ENCODE measurements around the gene SULT6B1.
"Not testable (repeated sequence)": the region's sequence is repeated elsewhere in the genome, so short reads cannot be mapped to it uniquely, and the experiment has no call there.

Gene SULT6B1, protein sequence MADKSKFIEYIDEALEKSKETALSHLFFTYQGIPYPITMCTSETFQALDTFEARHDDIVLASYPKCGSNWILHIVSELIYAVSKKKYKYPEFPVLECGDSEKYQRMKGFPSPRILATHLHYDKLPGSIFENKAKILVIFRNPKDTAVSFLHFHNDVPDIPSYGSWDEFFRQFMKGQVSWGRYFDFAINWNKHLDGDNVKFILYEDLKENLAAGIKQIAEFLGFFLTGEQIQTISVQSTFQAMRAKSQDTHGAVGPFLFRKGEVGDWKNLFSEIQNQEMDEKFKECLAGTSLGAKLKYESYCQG
- total RNA-seq, result 0 to 0.37 (median 0) reads per million in 4 experiments

DNA sequence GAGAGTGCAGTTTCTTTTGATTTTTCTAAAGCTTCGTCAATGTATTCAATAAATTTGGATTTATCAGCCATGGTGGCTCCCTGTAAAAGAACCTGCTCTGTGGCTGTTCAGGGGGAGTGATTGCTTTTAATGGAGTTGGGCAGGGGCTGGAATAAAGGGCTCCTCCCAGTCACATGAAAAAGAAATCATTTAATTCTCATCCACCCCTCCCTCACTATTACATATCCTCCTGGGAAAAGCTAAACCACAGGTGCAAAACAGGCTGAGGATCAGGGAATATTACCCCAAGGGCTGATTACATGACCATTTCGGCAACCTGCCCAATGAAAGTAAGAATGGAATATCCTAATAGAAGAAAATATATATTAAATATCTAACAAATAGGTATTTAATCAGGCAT, at the start of gene SULT6B1:
Gene SULT6B1, minus strand, starts transcription at position 101 of the 400 bp plus-strand sequence. Its CDS starts 30 bp downstream, at position 71.
- DNase-seq, result no peak

DNA sequence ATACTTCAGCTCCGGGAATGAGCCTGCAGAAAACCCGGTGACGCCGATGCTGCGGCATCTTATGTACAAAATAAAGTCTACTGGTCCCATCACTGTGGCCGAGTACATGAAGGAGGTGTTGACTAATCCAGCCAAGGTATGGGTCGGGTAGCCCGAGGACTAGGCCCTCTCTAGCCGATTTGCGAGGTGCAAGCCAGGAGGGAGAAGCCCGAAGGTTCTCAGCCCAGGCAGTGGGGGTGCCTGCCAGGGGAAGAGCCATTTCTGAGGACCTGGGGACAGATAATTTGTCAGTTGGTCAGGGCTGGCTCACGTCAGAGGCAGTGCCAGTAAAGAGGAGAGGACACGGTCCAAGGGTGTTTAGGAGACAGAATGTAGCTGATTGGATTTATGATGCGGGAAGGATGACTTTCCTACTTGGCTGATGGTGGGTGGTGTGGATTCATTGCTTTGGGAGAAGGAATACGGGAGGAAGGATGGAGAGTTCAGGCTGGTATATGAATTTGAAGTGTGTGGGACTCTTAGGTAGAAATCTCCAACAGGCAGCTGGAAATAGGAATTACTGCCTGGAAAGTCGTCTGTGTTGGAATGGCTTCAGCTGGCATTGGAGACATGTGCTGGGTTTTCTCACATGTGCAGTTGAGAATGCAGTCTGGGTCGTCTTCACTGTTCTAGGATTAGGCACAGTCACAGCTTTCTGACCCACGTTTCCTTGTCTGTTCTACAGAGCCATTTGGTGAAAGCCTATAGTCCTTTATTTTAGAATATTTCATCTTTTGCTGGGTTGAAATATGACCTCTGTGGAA, 43.9 kb upstream of the SULT6B1 start:
- no peak for DNase-seq

DNA sequence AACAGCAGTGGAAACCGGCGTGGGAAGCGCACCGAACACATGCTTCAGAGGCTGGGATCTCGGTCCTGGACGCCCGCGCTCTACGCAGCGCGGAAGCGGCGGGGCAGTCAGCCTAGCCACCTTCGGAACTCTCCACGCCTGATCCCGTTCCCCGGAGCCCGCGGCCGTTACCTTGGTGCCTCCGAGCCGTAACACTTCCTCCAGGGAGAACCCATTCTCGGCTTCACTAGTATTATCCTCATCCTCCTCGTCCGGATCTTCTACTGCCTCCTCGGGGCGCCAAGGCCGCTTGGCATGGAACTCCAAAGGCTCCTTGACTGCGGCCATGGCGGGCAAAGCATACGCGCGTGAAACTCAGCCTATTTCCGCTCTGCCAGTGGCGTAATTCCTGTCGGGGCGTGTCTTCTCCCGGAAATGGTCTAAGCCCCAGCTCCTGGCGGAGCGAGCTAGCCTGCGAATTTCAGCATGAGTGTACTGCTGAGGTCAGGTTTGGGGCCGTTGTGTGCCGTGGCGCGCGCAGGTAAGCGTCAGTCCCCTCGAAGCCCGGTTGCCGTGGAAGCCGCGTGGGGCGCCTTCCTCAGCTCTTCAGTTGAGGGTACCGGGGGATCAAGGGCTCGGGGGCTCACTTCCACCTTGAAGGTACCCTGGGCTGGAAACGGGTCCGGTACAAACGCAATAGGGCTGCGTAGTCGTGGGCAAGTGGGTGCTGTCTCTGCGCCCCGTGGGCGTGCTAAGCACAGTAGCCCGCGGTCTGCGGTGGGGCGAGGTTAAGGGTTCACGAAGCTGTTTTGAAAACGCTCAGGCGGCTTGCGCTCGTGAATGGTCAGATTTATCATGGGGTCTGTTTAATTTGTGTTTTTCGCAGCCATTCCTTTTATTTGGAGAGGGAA, 43.0 kb upstream of the SULT6B1 start, which contains the start of the genes CEBPZ and NDUFAF7:
Gene CEBPZ, minus strand, starts transcription at position 356 of the 890 bp plus-strand sequence. Its CDS starts 29 bp downstream, at position 327.
Gene NDUFAF7, plus strand, starts transcription at position 418 of the 890 bp plus-strand sequence. Its CDS starts 48 bp downstream, at position 466.
- DNase-seq, result peak; percentile 78

DNA sequence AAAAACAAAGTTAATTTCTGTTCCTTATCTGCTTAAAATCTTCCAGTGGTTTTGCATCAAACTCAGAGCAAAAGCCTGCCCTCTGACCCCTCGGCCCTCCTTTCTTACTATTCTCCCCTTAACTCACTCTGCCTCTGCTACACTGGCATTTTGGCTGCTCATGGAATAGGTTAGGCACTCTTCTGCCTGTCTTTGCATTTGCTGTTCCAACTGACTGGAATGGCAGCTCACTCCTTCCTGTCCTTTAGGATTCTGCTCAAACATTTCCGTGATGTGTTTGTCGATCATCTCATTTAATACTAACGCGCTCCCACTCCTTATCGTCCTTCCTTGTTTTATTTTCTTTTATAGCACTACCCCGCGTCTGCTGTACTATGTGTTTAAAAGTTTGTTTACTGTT, 42.1 kb upstream of the SULT6B1 start:
- no peak for DNase-seq

DNA sequence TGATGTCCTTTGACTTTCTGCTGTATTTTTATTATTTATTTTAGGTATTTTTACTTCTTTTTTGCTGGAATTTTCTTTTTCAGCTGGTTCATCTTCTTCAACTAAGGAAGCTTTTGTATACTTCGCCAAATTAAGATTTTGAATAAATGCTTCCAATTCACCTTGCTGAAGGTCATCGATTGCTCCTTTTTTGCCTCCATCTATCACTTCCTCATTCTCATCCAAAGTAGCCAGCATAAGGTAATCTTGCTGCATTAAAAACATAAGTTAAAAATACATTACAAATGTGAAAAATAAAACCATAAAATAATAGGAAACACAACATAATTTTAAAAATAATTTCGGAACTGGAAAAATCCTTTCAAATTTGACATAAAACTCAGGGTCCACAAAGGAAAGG, 40.3 kb upstream of the SULT6B1 start:
- no peak for DNase-seq

DNA sequence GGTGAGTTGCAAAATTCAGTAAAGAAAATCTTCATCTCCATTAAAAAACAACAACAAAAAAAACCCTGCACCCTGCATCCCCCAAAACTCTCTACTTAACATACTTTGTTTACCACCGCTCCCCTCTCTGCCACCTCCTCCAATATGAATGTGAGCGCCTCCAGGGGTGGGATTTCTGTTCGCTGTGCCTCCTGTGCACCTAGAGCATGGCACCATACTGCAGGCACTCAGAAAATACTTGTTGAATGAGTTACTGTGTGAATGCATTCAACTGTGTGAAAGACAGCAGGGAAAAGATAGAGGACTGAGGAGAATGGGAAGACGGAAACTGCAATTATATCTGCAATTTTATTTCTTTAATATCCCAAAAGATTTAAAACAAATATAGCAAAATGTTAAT, 38.4 kb upstream of the SULT6B1 start:
- no peak for DNase-seq

DNA sequence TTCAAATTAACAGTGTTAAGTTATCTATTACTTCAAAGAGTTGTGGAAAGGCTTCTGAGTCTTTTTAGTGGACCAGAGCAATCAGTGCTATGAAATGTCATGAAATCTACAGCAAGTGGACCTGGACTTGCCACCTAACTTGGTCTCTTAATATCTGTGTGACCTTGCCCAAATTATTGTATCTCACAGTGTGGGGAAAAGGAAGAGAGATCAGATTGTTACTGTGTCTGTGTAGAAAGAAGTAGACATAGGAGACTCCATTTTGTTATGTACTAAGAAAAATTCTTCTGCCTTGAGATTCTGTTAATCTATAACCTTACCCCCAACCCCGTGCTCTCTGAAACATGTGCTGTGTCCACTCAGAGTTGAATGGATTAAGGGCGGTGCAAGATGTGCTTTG, 36.7 kb upstream of the SULT6B1 start:
- not testable (repeated sequence) for DNase-seq

DNA sequence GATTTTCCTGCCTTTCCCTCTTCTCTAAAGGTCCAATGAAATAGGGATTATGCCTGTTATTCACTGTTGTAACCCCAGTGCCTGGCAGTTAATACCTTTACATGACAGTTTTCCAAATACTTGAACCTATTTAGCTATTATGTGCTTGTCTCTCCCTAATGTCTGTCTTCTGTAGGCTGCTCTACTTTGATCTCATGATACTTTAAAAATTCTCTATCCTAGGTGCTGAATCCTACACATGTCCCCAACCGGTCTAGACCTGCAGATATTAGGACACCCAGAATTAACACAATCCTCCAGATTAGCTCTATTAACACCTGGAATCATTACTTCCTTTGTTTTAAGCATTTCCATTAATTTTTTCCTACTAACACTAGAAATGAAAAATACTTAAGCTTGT, 35.6 kb upstream of the SULT6B1 start:
- no peak for DNase-seq

DNA sequence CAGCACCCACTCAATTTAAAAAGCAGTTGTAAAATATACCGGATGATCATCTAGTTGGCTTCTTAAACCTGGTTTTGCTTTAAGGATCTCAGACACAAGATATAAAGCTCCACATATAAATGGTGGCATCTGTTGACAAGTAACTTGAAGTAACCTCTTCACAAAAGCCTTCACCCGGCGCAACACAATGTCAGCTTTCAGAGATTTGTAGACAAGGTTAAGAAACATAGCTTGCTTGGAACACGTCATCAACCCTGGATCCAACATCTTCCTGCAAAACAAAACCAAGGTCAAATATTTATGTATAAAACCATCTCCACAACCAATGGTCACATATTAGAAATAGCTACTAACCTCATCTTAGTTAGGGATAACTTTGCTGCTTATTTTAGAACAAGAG, 34.7 kb upstream of the SULT6B1 start:
- no peak for DNase-seq

DNA sequence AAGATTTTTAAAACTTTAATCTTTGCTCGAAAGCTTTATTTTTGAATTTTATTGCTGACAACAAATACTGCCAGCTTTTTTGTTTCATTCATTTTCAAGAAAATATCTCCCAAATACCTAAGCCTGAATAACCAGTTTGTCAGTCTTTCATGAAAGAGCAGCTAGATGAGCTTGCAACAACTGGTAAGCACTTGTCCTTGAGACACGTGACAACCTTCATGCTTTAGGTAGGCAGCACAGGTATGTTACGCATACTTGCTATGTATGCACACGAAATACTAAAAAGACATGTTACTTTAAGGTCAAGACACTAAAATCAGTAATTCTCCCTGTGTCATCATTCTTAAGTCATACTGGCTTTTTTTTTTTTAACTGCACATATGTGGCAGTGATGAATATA, 30.6 kb upstream of the SULT6B1 start:
- DNase-seq, result no peak

DNA sequence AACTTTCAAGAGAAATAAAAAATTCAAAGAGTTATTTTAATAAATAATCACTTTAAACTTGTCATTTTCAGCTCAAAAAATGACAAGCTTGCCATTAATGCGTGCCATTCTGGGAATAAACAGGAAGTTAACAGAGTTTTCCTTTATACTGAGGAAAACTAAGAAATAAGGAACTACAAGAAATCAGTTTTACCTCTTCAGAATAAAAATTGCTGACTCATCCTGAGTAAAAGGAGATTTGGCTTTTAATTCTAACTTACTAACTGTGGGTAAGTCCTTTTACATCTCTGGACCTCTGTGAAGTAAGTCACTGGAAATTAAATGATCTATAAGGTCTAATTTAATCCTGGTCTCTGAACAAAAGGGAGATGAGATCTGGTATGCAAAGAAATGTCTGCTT, 26.8 kb upstream of the SULT6B1 start:
- no peak for DNase-seq

DNA sequence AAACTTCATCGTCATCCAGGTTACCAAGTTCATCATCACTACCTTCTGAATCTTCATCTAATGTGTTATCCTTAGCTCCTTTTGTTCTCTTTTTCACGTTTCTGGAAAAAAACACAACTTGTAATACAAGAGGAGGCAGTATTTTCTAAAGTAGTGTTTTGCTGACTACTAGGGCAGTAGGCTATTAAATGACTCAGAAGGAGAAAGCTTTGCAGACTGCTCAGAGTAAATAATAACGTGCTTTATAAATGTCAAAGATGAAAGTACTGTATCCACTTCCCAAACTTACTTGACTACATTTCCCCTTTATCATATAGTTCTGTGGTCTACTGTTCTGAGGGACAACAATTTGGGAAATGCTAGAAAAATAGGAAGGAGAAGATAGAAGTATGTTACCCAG, 23.5 kb upstream of the SULT6B1 start:
- no peak for DNase-seq

DNA sequence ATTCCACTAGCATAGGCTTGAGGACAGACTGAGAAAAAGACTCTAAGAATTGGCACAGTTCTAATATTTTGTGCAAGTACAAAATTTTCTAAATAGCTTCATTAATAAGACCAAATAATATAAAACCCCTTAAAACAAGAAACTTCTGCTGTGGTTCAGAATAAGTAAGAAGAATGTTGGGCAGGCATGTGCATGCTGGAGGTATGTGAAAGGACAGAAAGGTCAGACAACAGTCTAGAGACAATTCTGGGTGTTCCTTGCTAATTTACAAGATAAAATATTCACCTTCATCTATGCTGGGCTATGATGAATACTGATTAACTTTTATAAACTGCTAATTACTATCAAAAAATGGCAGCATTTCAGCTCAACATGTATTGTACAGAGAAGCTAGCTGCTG, 22.7 kb upstream of the SULT6B1 start:
- DNase-seq, result no peak

DNA sequence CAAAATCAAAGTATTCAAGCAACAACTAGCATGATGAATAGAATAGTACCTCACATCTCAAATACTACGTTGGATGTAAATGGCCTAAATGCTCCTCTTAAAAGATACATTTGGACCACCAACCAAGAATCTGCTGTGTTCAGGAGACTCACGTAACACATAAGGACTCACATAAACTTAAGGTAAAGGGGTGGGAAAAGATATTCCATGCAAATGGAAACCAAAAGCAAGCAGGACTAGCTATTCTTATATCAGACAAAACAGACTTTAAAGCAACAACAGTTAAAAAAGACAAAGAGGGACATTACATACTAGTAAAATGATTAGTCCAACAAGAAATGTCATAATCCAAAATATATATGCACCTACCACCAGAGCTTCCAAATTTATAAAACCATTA, 18.3 kb upstream of the SULT6B1 start:
- not testable (repeated sequence) for DNase-seq

DNA sequence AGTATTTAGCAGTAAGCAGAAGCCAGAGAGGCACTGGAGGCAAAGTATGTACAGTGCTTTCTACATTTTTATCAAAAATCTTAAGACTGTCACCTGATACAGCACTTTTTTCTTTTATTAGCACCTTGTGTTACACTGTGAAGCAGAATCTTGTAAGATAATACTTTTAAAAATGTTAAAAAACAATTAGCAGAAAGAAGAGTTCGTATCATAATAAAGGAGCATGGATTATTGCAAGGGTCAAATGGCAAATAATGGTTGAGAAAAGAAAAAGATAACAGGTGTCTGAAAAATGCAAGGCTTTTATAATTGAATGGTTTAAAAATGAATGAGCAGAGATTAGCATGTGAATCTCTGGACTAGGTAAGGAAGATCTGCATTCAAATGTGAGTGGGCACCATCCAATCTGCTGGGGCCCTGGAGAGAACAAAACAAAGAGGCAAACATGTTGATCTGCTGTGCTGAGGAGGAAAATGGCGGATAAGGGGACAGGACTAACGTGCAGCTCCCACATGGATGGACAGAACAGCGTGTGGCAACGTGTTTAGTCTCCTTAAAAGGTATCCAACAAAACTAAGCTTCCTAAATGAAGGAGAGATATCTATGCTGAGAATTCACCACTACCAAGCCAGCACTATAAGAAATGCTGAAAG, 17.3 kb upstream of the SULT6B1 start:
- DNase-seq, result no peak

DNA sequence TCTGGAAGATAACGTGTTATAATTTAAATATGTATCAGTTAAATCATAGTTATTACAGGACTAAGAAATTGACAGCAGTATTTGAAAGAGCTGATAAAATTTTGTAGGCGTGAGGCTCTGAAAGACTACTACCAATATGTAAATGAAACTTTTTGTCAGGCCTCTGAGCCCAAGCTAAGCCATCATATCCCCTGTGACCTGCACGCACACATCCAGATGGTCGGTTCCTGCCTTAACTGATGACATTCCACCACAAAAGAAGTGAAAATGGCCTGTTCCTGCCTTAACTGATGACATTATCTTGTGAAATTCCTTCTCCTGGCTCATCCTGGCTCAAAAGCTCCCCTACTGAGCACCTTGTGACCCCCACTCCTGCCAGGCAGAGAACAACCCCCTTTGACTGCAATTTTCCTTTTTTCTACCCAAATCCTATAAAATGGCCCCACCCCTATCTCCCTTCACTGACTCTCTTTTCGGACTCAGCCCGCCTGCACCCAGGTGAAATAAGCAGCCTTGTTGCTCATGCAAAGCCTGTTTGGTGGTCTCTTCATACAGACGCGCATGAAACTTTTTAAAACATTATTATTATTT, 16.7 kb upstream of the SULT6B1 start:
- not testable (repeated sequence) for DNase-seq

DNA sequence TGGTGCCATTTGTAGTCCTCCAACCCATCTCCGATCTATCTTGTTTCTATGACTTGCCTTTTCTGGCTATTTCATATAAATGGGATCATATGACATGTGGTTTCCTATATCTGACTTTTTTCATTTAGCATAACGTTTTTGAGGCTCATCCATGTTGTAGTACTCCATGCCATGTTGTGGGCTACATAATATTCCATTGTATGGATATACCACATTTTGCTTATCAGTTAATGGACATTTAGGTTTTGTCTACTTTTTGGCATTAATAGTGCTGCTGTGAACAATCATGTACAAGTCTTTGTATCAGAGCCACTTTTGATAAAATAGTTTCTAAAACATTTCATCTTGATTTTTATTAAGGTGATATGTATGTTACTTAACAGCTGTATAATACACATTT, 15.2 kb upstream of the SULT6B1 start:
- DNase-seq, result no peak

DNA sequence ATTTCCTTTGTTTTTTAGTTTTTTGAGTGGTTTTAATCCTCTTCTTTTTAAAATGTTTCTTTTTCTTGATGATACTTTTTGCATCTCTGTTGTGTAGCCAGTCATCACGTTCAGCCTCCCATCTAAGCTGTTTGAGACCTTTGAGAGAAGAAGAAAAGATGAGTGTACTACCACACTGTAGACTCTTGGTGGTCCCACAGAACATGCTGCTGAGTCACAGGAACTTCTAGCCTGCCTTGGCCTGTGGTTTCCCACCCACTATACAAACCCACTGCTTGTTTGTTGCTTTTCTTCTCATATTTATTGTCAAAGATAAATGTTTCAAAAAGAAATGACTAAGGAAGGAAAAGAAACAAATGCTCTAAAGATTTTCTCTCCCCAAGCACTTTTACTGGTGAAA, 13.3 kb upstream of the SULT6B1 start:
- no peak for DNase-seq

DNA sequence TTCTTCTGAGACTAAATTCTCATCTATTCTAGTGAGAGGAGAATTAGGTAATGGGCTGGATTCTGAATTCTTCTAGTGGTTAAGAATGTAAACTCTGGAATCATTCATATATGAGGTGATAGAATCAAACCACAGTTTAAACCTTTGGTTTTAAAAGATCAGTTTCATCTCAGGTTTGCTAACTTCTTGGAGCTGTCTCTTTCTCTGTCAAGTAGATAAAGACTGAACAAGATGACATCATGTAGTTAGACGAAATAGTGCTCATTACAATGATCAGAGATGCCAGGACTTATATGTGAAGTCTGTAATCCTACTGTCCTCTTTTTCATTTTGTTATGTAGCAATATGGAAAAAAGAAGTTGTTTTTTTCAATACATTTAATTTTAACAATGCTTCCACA, 12.7 kb upstream of the SULT6B1 start:
- no peak for DNase-seq

DNA sequence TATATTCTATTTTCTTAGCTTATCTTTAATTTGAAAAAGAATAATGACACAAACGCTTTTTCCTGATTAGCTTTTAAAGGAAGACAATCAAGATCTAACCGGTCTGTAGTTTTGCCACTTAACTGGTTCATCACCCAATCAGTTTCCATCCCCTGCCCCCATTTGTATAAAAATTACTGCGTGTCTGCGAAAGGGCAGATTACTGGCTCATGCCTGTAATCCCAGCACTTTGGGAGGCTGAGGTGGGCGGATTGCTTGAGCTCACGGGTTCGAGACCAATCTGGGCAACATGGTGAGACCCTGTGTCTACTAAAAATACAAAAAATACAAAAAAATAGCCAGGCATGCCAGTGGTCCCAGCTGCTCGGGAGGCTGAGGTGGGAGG, 10.2 kb upstream of the SULT6B1 start:
- DNase-seq, result no peak

DNA sequence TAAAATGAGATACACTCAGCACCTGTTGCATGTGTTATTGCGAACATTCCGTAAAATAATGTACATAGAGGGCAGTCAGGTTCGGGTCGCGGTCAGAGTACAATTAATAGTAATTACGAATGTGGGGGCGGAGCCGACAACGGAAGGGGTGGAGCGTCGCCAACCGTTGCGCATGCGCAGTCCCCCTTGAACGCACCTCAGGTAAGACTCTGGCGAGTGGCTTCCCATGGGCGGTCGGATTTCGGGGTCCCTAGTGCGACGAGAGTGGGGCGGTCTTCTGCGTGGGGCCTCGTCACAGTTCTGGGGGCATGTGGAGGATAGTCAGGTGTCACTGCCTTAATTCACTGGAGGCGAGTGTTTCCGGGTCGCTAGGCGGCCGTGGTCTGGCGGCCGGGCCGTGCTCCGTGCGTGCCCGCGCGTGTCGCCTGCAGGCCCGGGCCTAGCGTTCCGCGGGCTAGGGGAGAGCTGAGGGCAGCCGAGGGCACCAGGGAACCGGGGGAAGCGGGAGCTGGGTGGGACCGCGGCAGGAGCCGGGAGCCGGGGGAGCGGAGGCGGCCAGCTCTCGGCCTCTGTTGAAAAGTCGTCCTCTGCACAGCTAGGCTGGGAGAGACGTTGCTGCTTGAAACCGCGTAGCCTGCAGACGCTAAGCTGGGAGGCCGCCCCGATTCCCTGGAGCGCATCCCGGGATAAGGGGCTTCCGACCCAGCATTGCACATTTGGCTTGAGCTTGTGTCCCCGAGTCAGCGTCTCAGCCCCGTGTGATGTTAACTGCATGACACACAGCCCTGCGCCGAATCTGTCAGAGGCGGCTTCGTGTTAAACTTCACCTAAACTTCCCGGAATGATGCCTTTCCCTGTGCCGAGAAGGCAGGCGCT, 8.1 kb upstream of the SULT6B1 start, which contains the start of gene CEBPZOS:
Gene CEBPZOS, plus strand, starts transcription at position 177 of the 876 bp plus-strand sequence. CDS start 3,209 bp downstream, outside the sequence.
- peak; percentile 90 for DNase-seq

All from effector CD8-positive, alpha-beta T cell (primary cell).